Erythroblast (primary cell): ENCODE results near the gene EYS.

Experiments used
- GATA1 ChIP-seq: IDR thresholded peaks from 2 replicates; pipeline ENCODE4 v1.6.1; 2011; ENCODE audit warnings: low read depth, mild to moderate bottlenecking, control low read depth, low read length, moderate library complexity
- POLR2A ChIP-seq: IDR thresholded peaks from 2 replicates; pipeline ENCODE4 v1.6.1; 2011; ENCODE audit warnings: mild to moderate bottlenecking, low read length

- no peak for TF ChIP-seq POLR2A
- TF ChIP-seq GATA1: no peak
These were observed 1202.5 kb downstream of the EYS start for GRCh38 chr6:64504503-64504902.
